OCI-M2 (cell line): ENCODE measurements around the gene CCDC144A.
"Not testable (repeated sequence)": the region's sequence is repeated elsewhere in the genome, so short reads cannot be mapped to it uniquely, and the experiment has no call there.

Source experiments
- DNase-seq: peaks from one replicate; lab custom pipeline; 2025; ENCODE audit not compliant: unreplicated experiment; lab: John Stamatoyannopoulos, UW

Gene CCDC144A

DNA sequence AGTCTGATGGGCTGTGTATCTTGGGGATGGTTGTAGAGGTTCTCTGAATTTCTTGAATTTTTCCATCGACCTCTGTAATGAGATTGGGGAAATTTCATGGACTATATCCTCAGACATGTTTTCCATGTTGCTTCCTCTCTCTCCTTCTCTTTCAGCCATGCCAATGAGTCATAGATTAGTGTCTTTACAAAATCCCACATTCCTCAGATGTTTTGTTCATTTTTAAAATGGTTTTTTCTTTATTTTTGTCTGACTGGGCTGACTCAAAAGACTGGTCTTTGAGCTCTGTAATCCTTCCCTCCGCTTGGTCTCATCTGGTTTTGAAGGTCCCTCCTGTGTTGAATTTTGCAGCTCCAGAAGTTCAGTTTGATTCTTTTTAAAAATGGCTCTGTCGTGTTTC lies 60.5 kb downstream of the CCDC144A start:
- DNase-seq: not testable (repeated sequence)

DNA sequence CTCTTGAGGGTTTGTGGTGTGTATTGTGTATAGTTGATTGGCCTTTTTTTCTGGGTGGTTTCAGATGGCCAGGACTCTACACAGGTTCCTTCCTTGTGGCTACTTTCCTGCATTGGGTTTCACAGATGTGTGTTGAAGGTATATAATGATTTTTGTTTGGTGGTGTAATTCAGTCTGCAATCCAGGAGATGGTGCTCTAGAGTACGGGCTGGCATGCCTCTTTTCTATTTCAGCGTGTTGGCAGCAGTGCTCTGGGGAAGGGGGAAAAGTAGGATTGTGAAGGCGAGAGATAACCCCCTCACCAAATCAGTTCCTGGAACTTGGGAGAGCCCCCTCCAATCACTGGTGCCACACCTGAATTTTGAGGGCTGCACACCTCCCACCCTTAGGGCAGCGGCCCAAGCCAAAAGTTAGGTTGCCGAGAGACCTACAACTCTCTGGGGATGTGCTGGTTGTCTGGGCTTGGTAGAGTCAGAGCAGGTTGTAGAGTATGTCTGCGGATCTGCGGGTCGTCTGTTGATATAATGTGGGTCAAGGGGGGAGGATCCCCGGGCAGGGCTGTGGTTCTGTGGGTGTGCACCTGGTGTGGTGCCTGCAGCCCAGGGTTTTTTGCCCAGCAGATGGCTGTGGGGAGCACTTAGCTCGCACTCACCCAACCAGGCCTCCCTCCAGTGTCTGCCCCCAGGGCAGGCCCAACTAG lies 61.3 kb downstream of the CCDC144A start:
- not testable (repeated sequence) for DNase-seq

- not testable (repeated sequence) for DNase-seq
These were observed 61.9 kb downstream of the CCDC144A start for GRCh38 chr17:16751924-16752287.

DNA sequence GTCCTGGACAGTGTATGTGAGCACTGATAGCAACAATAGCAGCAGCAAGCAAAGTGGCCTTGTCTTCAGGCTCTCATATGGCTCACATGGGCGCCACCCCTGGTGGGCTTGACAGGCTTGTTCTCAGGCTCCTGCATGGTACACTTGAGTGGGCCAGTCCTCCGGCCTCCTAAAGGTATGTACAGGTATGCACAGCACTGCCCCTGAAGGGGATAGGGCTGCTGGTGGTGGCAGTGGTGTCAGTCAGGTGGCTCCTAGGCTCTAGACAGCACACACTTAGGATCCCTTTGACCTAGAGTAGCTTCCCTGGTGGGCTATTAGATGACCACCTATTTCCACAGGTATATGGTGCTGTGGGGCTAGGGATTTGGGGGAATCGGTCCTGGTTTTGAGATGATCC lies 67.5 kb downstream of the CCDC144A start:
- DNase-seq: not testable (repeated sequence)

DNA sequence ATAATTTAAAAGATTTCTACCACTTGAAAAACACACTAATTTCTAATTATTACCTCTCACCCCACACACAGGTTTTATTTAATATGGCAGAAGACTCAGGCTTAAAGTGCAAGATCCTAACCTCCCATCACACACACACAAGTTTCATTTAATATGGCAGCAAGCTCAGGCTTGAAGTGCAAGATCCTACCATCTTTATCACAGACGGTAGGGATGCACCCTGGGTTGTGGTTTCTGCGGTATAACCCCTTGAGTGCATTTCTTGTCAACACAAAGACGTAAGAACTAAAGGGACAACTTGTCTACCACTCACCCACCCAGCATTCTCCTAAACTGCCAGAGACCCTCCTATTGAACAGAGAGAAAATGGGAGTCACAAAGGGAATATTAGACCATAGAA lies 68.1 kb downstream of the CCDC144A start:
- not testable (repeated sequence) for DNase-seq

DNA sequence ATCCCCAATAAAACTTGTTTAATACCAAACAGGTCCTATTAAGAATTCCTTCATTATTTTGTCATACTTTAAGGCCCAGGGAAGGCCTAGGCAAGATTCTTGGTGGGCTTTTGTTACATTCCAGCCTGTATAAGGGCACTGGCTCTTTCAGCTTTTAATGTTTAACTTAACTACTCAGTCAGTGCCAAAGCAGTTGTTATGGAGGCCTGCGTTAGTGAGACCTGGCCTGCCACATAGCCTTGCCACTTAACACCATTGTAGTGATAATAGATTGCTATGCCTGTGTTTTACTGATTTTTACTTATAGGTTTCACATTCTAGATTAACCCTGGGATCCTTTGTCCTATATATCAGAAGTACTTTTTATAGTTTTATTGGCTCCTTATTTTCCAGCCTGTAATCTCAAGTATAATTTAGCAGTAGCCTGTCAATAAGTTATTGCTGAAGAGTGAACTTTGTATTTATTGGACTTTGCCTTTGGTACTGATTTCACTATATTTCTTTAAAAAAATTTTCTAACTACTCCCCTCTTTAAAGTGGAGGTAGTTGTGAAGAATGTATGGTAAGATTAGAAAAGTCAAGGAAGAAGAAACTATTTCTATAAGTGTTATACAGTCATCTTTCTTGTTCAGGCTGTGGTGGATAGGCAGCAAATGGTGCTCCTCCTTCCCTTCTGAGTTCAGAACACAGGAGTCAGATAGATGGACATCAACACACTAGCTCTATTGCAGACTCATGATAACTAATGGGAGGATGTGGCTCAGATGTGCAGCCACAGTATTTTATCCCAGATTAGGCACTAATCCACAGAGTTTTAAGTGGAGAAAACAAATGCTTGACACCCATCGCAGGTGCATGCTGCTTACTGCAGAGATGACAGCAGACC lies 78.5 kb downstream of the CCDC144A start:
- DNase-seq: not testable (repeated sequence)

- not testable (repeated sequence) for DNase-seq
These were observed 82.5 kb downstream of the CCDC144A start for GRCh38 chr17:16772394-16773145.

GRCh38 chr17:16773146-16773522 lies 83.1 kb downstream of the CCDC144A start:
- not testable (repeated sequence) for DNase-seq

DNA sequence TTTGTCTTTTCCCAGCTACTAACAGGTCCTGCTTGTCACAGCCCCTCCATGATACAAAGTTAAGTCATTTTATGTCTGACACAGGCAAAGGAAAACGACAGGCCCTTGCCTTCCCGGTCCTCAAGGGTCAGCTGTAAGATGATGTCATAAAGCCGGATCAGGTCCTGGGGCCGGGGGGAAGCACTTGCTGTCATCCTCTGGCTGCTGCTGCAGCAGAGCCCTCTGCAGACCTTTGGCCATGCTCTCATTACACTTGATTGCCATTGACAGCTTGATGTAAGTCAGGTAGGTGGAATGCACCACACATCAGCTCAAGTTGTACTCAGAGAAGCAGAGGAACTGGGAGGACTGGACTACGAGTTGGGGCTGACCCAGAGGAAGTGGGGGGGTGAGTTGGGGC lies 97.8 kb downstream of the CCDC144A start:
- not testable (repeated sequence) for DNase-seq

- DNase-seq: not testable (repeated sequence)
These were observed 99.0 kb downstream of the CCDC144A start for GRCh38 chr17:16788889-16789536.

GRCh38 chr17:16789622-16790021 lies 99.6 kb downstream of the CCDC144A start:
- DNase-seq: not testable (repeated sequence)

DNA sequence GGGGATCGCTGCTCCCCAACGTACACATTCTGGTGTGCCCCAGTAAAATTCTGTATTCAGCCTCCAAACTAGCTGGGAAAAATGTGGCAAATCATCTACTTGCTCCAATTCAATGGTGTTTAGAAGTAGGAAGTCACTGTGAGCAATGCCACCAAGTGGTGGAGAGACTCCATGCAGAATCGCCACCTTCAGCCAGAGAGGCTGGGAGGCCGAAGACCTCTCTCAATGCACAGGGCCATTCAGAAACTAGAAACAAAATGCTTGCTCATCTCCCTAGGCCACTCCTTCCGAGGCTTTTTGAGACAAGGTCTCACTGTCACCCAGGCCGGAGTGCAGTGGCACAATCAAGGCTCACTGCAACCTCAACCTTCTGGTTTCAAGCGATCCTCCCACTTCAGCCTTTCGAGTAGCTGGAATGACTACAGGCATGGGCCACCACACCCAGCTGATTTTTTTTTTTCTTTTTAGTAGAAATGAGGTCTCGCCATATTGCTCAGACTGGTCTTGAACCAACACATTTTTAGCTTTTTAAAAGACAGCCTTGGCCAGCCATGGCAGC lies 100.4 kb downstream of the CCDC144A start:
- not testable (repeated sequence) for DNase-seq

DNA sequence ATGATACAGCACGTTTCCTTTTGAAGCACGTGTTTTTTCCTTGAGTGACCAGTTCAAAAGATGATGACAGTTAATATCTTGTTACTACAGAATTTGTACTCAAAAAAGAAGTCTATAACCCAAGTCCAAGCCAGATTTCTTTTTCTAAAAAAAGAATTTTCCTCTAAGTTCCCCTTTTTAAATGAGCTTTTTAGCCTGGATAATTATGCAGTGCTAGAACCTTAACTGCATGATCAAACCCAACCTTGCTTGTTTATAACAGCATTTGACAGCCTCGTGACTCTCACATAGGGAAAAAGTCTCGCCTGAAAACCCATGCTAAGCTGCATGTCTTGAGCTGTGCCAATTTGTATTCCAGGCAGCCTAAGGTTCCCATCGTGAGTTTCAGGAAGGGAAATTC lies 104.2 kb downstream of the CCDC144A start:
- DNase-seq: not testable (repeated sequence)

- not testable (repeated sequence) for DNase-seq
These were observed 105.9 kb downstream of the CCDC144A start for GRCh38 chr17:16795894-16796293.

GRCh38 chr17:16804851-16805250 lies 114.8 kb downstream of the CCDC144A start:
- DNase-seq: not testable (repeated sequence)

DNA sequence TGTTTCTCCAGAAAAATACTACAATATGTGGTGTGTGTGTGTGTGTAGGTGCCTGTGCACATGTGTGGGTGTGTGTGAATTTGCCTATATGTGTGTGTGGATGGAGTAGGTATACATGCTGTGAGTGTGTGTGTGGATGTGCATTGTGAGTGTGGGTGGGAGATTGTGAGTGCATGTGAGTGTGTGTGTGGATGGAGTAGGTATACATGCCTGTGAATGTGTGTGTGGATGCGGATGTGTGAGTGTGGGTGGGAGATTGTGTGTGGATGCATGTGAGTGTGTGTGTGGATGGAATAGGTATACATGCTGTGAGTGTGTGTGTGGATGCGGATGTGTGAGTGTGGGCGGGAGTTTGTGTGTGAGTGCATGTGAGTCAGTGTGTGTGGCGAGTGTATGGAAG lies 116.6 kb downstream of the CCDC144A start:
- DNase-seq: not testable (repeated sequence)

GRCh38 chr17:16807620-16808019 lies 117.6 kb downstream of the CCDC144A start:
- DNase-seq: not testable (repeated sequence)

GRCh38 chr17:16810236-16810635 lies 120.2 kb downstream of the CCDC144A start:
- not testable (repeated sequence) for DNase-seq

GRCh38 chr17:16812126-16812525 lies 122.1 kb downstream of the CCDC144A start:
- not testable (repeated sequence) for DNase-seq

DNA sequence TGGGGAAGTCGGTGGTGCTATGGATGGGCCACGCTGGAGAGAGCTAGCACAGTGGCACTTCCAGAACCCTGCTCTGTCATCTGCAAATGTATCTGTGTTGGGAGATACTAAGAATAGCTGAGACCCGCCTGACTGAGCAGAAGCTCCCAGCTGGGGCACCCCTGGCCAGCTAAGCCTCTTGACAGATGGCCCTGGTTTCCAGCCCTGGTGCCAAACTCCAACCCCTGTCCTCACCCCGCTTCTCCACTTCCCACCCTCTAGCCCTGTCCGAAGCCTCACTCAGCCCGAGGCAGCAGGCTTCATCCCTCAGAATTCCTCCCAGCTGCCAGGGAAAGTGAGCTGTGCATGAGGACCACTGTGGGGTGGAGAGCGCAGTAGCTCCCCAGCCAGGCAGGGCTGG lies 124.4 kb downstream of the CCDC144A start:
- DNase-seq: no peak
